Activated CD8-positive, alpha-beta T cell treated with anti-CD3 and anti-CD28 coated beads for 36 hours (primary cell): ENCODE measurements around the gene PPP2R2C. TPM values are rescaled to one million over a fixed set of nuclear protein-coding genes. Genes with fewer than 3 reads are reported as not detected.

ENCODE experiments used
- ATAC-seq: fragments of 200-7000 bp; cut with Tn5 transposase; one replicate; pipeline ENCODE4 v1.10.0; 2021; ENCODE audit warnings: mild to moderate bottlenecking, moderate library complexity
- CTCF ChIA-PET: fragments of 350-600 bp; sonication (Branson Sonifier 250); formaldehyde crosslinking; loops from one replicate; lab custom pipeline; 2021; ENCODE audit warnings: antibody characterized with exemption; lab: Charles Lee
- POLR2A ChIA-PET: fragments of 350-600 bp; sonication (Branson Sonifier 250); formaldehyde crosslinking; loops from one replicate; lab custom pipeline; 2021; ENCODE audit warnings: antibody characterized with exemption; lab: Charles Lee
- DNase-seq: peaks from one replicate; pipeline ENCODE4 v3.0.0-alpha.2; 2020
- H3K27ac Mint-ChIP-seq: one replicate; pipeline ENCODE4 v1.8.0; 2021; ENCODE audit warnings: mild to moderate bottlenecking, mixed read lengths
- H3K27me3 Mint-ChIP-seq: one replicate; pipeline ENCODE4 v1.8.0; 2021; ENCODE audit warnings: mixed read lengths
- H3K36me3 Mint-ChIP-seq: one replicate; pipeline ENCODE4 v1.8.0; 2021; ENCODE audit warnings: low read depth, mixed read lengths
- H3K4me1 Mint-ChIP-seq: one replicate; pipeline ENCODE4 v1.8.0; 2021; ENCODE audit warnings: low read depth, mixed read lengths
- H3K4me3 Mint-ChIP-seq: one replicate; pipeline ENCODE4 v1.8.0; 2021; ENCODE audit warnings: mild to moderate bottlenecking, moderate library complexity, mixed read lengths
- H3K9me3 Mint-ChIP-seq: one replicate; pipeline ENCODE4 v1.8.0; 2021; ENCODE audit warnings: mixed read lengths
- CTCF ChIP-seq: fragments of 200-600 bp; IDR thresholded peaks from one replicate; pipeline ENCODE4 v1.8.0; 2022; ENCODE audit warnings: antibody characterized with exemption, mild to moderate bottlenecking
- intact Hi-C: fragments of 100-400 bp; cut with micrococcal nuclease; formaldehyde crosslinking; loops from one replicate; pipeline ENCODE4 v1.10.0; 2022
- total RNA-seq, 2 experiments: library from RNA; stranded (reverse); gene quantifications; one replicate each; pipeline ENCODE4 v1.2.3, GENCODE V29; 2021

The PPP2R2C gene
- total RNA-seq, 2 experiments from 2014 or later: not detected

DNA sequence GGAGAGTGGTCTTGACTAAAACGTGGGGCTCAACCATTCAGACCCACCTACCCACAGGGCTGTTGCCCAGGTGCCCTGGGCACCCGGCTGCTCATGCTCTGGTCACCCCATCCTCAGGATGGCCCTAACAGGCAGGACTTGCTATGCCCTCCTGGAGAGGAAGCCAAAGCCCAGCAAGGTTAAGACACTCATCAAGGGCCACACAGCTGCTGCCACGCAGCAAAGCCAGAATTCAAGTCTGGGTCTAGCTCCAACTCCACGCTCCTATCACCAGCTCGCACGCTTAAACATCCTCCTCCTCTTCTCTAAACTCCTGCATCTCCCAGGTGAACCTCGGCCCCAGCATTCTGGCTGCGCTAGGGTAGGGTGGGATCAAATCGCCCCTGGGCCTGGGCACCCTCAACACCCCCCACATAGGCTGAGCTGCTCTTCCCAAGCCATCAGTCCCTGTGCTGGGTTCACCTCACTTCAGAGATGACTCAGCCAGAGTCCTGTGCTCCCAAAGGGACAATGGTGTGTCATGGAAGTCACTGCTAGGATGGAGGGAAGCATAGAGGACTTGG lies 54.1 kb downstream of the PPP2R2C start:
- ChIA-PET CTCF (interaction anchor here (1.1 kb wide), 1 partner anchor 128 kb away, joined by 4 read pairs; no protein-coding TSS in a partner anchor), POLR2A (no interaction called here)
- H3K4me3 Mint-ChIP-seq: no peak overlapping the region
- H3K27me3 Mint-ChIP-seq: peaks cover 1% of the 10 kb centered on the region
- TF ChIP-seq CTCF: no peak
- no peaks in the 10 kb centered on the region for H3K4me1 Mint-ChIP-seq
- ATAC-seq: no peak
- H3K36me3 Mint-ChIP-seq: no peaks in the 10 kb centered on the region
- no peaks in the 10 kb centered on the region for H3K9me3 Mint-ChIP-seq
- intact Hi-C loops: no loop called here
- DNase-seq: no peak
- H3K27ac Mint-ChIP-seq: no peak overlapping the region

GRCh38 chr4:6417516-6418050 lies 54.8 kb downstream of the PPP2R2C start:
- no peak for TF ChIP-seq CTCF
- intact Hi-C loops: no loop called here
- CTCF ChIA-PET: interaction anchor here (1.1 kb wide), 1 partner anchor 128 kb away, joined by 4 read pairs; no protein-coding TSS in a partner anchor
- POLR2A ChIA-PET: no interaction called here
- H3K27me3 Mint-ChIP-seq: peaks cover 1% of the 10 kb centered on the region
- H3K9me3 Mint-ChIP-seq: peaks cover 2% of the 10 kb centered on the region
- no peak overlapping the region for H3K4me3 Mint-ChIP-seq
- no peak overlapping the region for H3K27ac Mint-ChIP-seq
- ATAC-seq (no peak), DNase-seq (no peak)
- no peaks in the 10 kb centered on the region for H3K36me3 Mint-ChIP-seq
- no peaks in the 10 kb centered on the region for H3K4me1 Mint-ChIP-seq

DNA sequence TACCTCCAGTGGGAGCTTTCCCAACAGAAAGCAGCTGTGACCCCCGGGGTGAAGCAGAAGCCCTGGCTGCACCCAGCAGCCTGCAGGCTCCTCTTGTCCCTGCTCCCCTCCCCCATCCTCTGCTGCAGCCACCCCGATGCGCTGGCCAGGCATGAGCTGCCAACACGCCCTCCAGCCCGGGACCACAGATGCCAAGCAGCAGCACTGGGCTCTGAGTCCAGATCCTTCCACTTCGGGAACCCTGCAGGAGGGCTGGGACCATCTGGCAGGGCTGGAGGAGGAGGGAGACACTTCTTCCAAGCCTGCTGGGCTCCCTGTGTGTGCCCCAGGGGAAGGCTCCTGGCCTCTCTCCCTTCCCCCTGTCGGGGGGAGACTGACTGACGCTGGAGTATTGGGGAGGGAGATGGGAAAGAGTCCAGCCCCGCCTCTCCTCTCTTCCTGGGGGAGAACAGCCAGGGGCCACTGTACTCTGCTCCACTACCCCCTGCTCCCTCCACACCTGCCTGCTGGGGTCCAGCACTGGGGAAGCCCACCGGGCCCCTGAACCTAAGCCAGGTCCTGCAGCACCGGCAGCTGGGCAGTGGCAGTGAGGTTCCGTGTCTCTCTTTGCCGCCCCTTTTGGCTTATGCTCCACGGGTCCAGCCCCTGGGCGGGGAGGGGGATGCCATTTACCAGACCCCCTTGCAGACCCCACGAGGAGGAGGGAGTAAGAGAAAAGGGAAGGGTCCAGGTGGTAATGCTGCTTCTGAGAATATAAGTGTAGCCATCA lies 55.7 kb downstream of the PPP2R2C start:
- peaks cover 1% of the 10 kb centered on the region for H3K27me3 Mint-ChIP-seq
- H3K9me3 Mint-ChIP-seq: peaks cover 2% of the 10 kb centered on the region
- ATAC-seq (no peak), DNase-seq (no peak)
- no peaks in the 10 kb centered on the region for H3K36me3 Mint-ChIP-seq
- TF ChIP-seq CTCF: no peak
- intact Hi-C loops: no loop called here
- H3K4me3 Mint-ChIP-seq: no peak overlapping the region
- H3K4me1 Mint-ChIP-seq: no peaks in the 10 kb centered on the region
- ChIA-PET CTCF (no interaction called here), POLR2A (no interaction called here)
- no peak overlapping the region for H3K27ac Mint-ChIP-seq

- TF ChIP-seq CTCF: no peak
- ATAC-seq (no peak), DNase-seq (no peak)
- POLR2A ChIA-PET: interaction anchor here (0.6 kb wide), 1 partner anchor 982 kb away, joined by 3 read pairs; no protein-coding TSS in a partner anchor
- CTCF ChIA-PET: no interaction called here
- Mint-ChIP-seq H3K27ac (no peak overlapping the region), H3K36me3 (no peaks in the 10 kb centered on the region), H3K9me3 (peaks cover 2% of the 10 kb centered on the region), H3K27me3 (peaks cover 1% of the 10 kb centered on the region), H3K4me1 (no peaks in the 10 kb centered on the region), H3K4me3 (no peak overlapping the region)
- intact Hi-C loops: no loop called here
Measured at GRCh38 chr4:6415031-6415705, 57.2 kb downstream of the PPP2R2C start.
